GM18520 (cell line): ENCODE data around the gene SLIT3.
A peak's percentile ranks its signal among the peaks of the same experiment; 100 is the strongest.

ENCODE experiments used
- ATAC-seq: cut with Tn5 transposase; IDR thresholded peaks from one replicate; pipeline ENCODE4 v1.9.1; 2021; ENCODE audit not compliant: unreplicated experiment

The SLIT3 gene

DNA sequence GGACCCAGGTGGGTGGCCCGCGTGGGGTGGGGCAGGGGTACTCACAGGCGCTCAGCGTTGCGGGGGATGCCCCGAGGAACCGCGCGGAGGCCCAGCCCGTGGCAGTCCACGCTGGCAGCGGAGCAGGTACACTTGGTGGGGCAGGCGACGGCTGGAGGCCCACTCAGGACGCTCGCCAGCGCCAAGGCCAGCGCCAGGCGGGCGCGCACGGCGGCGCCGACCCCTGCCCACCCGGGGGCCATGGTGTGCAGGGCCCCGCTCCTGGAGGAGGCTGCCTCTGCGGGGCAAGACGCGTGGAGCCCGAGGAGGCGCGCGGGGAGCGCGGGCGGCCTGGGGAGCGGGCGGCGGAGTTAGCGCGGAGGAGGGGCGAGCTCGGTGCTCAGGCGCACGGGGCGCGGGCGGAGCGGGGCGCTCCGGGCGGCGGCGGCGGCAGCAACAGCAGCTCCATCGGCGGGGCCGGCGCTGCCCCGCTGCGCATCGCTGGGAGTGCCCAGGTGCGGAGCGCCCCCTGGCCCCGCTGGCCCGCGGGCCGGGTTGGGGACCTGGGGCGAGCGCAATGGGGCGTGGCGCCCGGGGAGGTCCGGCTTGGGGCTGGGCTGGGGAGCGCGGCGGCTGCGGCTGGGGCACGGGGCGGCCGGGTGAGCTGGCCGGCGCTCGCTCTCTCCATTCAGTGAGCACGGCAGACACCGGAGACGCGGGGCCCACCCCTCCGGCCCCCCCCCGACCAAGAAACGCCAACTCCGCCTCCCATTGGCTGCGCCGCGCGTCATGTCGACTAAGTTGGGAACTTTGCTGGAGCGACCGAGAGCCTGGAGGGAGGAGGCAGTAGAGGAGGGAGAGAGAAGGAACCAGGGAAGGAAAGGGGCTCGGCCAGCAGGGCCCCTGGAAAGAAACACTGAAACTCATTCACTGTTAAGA, at the start of gene SLIT3:
TSS of gene SLIT3 (minus strand) at position 672 of the 918 bp plus-strand sequence. CDS start at position 242, 430 bp downstream.
- ATAC-seq, result no peak

DNA sequence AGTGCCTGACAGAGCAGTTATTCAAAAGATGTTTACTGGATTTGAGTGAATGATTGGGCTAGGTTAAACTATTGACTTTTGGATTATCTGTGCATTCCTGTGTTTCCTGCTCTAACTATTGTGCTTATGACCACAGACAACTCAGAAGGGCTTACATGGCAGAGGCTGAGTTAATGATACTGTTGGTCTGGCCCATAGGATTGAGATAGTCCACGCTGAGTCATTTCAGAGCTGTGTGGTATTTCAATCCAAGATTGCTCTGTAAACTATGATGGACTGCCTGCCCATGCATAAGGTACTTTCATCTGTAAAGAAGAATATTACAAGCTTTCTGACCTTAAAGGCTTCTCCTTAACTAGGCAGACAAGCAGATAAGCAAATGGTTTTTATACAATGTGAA, 49.1 kb upstream of the SLIT3 start:
- no peak for ATAC-seq

GRCh38 chr5:169347786-169348185, 46.8 kb upstream of the SLIT3 start:
- ATAC-seq, result no peak

DNA sequence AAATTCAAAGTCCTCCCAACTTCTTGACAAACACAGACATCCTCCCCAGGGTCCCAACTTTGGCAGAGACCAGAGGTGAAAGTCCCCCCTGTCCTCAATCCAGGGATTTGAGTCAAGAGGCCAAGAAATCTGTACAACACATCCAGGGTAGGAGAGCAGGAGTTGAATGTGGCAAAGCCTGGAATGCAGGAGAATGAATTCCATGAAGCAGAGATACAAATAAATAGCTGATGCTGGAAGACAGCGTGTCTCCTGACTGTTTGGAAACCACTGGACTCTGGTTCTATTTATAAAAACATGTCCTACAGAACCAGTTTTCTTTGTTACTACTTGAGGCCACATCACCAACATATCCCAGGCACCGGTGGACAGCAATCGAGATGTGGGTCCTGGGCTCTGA, 43.7 kb upstream of the SLIT3 start:
- no peak for ATAC-seq

DNA sequence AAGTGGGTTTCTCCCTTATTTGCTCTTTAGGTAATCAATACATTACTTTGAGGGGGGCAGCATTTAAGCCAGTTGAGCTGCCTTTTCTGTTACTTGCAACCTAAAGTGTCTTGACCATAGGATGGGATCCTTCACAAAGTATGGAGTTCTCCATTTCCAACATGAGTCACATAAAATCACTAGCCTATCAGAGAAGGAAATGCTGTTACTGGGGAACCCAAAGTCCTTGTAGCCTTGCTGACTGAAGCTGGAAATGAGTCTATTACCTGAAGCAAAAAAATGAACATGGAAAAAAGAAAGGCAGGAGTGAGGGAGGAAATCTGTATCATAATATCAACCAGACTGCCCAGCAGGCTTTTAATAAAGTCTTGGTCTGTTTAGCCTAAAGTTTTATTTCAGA, 42.8 kb upstream of the SLIT3 start:
- no peak for ATAC-seq

GRCh38 chr5:169341556-169341955, 40.6 kb upstream of the SLIT3 start:
- ATAC-seq, result no peak

DNA sequence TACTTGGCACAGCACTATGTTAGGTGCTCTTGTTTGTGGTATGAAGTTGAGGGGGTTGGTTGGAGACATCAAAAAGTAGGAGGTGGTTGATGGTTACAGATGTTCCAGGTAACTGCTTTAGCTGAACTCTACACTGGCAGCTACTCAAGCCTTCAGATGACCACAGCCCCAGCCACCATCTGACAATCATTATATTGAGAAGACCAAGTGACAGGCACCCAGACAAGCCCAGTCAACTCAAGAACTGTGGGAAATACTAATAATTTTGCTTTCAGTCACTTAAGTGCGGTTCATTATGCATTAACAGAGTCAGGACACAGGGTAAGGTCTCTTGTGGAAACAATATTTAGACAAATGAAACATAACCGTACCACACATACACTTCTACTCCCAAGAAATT, 38.9 kb upstream of the SLIT3 start:
- ATAC-seq, result peak; percentile 82

DNA sequence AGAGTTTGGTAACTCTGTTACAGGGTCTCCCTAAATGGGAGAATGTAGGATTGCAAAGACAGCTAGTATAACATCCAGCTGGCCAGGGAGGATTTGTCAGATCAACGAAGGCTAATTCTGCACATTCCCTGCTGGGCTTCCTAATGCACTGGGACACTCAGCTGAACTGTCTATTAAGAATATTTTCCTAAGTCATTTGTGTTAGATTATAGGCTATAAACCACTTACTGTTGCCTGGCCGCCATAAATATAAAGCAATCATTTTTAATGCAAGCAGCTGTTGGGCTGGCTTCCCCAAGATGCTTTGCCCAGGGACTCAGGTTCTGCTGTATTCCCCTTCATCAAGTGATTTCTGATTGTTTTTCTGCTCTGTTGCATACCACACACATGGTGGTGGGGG, 35.3 kb upstream of the SLIT3 start:
- no peak for ATAC-seq

DNA sequence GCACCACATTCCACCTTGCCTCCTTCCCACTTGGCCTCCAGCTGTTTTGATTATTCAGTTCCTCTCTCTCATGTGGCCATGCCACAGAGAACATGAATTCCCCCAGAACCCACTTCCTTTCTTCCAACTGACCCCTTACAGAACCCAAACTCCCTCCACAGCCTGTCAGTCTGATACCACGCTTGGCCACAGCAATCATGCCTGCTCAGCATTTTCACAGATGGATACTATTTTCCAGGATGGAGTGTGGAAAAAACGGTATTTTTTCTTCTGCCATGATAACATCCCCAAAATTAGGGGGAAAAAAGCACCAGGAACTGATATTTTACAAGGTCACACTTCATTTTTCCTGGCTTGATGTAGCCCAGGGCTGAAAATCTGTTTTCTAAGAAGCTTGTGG, 34.9 kb upstream of the SLIT3 start:
- no peak for ATAC-seq

DNA sequence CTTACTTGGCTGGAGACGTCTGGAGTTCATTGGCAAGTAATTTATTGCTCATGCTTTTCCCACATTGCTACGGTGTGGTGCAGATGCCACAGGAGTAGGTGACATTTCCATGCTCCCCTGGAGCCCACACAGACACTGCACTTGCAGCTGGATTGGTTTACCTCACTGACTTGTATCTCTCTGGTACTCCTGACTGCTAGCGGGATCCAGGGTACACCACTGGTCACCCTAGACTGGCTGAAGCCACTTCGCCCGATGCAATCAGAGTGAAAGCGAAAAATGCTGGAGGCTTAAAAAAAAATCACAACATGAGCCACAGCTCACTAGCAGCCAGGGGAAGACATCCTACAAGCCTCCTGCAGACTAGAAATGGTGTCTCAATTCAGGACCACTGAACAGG, 32.6 kb upstream of the SLIT3 start:
- no peak for ATAC-seq

GRCh38 chr5:169331292-169331852, 30.4 kb upstream of the SLIT3 start:
- no peak for ATAC-seq

GRCh38 chr5:169328401-169328800, 27.5 kb upstream of the SLIT3 start:
- no peak for ATAC-seq

DNA sequence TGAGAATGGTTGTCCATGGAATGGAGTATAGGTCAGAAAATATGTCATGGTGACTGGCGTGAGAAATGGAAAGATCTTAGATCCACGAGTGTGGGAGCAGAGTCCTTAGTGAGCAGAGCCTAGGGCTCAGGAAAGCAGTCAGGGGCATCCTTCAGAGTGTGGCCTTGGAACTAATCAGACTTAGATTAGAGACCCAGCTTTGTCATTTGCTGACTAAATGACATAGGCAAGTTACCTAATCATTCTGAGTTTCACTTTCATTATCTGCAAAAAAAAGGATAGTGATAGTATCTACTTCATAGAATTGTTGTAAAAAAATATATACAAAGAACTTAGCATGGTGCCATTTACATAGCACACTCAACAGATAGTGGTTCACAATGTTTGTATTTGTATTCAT, 24.3 kb upstream of the SLIT3 start:
- ATAC-seq, result no peak

DNA sequence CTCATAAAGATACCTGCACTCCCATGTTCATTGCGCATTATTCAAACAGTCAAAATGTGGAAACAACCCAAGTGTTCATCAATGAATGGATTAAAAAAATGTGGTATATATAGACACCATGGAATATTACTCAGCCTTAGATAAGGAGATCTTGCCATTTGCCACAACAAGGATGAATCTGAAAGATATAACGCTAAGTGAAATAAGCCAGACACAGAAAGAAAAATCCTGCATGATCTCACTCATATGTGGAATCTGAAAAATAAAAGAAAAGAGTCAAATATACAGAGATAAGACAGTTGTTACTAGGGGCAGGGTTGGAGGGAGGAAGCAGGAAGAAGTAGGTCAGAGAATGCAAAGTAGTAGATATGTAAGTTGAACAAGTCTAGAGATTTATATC, 17.6 kb upstream of the SLIT3 start:
- ATAC-seq, result no peak

GRCh38 chr5:169307646-169308045, 6.7 kb upstream of the SLIT3 start:
- ATAC-seq, result no peak

DNA sequence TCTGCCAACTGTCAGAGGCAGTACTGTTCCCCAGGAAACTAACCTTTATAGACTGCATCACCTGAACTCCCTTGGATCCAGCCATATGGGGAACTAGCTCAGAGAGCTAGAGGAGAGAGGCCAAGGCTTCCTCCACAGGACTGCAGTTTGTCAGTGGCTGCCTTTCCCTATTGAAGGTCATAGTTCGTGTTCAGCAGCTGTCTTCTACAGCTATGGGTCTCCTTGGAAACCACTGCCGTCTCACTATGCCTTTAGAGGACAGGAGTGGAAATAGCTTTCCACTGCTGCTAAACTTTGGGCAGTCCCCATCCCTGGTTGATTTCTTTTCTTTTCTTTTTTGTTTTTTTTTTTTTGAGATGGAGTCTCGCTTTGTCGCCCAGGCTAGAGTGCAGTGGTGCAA, 4.4 kb upstream of the SLIT3 start:
- ATAC-seq, result no peak

DNA sequence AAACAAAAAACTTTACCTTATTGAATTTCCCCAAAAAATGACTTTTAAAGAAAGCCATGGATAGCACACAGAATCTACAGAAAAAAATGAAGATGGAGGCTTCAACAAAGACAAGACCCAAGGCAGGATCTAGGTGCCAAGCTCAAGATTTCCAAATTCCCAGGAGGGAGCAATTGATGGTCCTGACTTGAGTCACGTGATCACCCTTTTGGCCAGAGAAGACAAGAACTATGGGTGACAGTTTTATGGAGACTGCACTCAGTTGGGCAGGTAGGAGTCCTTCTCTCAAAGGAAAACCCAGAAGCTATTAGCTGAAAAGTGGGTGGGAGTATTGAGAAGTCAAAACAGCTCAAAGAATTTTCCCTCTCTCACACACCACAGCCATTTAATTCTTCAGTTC, 3.2 kb upstream of the SLIT3 start:
- ATAC-seq, result no peak

GRCh38 chr5:169303119-169303515, 2.2 kb upstream of the SLIT3 start:
- ATAC-seq, result no peak

DNA sequence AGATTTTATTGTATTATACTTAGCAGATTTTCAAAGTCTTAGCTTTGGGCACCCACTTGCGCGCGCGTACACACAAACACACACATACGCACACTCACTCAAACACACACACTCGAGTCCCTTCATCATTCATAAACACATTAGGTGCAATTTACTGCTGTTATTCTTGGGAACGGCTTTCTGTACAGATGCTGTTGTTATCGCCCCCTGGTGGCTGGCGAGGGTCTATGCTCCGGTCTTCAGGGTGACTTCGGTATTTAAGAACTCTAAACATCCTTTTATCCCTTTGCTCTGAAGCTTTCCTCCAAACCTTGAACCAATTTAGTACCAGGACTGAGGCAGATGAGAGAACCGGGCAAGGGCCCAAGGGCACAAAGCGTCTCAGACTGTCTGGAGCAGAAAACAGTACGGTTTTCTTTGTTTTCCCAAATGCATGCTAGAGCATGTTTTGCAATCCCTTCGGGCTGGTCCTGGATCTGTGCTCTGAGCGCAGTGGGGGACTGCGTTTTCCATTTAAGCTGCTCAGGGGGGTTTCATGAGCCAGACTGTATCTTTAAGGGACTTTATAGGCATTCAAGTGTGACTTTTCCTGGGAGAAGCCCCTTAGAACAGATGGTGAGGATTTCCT, 1.7 kb upstream of the SLIT3 start:
- peak; percentile 74 for ATAC-seq

DNA sequence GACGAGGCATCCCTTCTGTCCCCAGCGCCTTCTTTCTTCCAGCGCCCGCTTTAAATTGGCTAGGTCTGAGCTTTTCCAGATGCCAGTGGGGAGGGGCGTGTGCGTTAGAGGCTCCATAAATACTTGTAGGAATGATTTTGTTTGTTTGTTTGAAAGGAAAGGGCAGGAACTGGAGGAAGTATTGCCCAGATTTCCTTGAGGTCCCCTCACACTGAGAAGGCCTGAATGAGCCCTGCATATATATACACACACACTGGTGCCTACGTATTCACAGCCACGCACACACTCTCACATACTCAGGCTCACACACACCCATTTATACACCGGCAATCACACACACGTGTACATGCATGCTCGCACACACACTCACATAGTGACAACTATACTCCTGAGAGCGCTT, 1.0 kb upstream of the SLIT3 start:
- ATAC-seq, result no peak

- ATAC-seq, result no peak
Measured at GRCh38 chr5:169301386-169301934, 521 bp upstream of the SLIT3 start.
